Measurements from ENCODE around the gene IZUMO4.

The IZUMO4 gene

GRCh38 chr19:2096480-2097202, at the start of gene IZUMO4:
IZUMO4 (plus strand) TSS chr19:2096915; CDS start chr19:2096946, 31 bp downstream.
- peak within 1 kb of the TSS; percentile 96 for H3K27ac Mint-ChIP-seq
- no peaks in the 10 kb centered on the region for H3K27me3 Mint-ChIP-seq
- peak within 1 kb of the TSS; percentile 95 for H3K4me3 Mint-ChIP-seq
- DNase-seq, result peak; percentile 100
- H3K4me1 Mint-ChIP-seq (ENCODE audit: low read depth), result peaks cover 42% of the 10 kb centered on the region
- H3K9me3 Mint-ChIP-seq, result no peaks in the 10 kb centered on the region
- peaks cover 55% of the 10 kb centered on the region for H3K36me3 Mint-ChIP-seq (ENCODE audit: low read depth)

DNA sequence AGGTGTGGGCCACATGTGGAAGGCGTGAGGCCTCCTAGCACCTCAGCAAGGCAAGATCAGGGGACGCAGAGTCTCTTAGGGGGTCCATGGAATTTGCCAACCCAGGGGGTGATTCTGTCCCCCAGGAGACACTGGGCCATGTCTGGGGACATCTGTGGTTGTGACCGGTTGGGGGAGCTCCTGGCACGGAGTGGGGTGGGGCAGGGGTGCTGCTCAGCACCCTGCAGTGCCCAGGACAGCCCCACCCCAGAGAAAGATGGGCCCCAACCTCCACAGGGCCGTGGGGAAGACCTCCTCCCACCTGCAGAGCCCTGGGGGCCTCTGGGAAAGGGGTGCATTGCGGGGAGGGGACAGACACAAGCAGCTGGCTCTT, 49.7 kb upstream of the IZUMO4 start:
- Mint-ChIP-seq H3K4me3 (no peak overlapping the region), H3K27me3 (no peaks in the 10 kb centered on the region), H3K36me3 (ENCODE audit: low read depth) (peaks cover 55% of the 10 kb centered on the region), H3K27ac (peak overlapping the region; percentile 77), H3K9me3 (no peaks in the 10 kb centered on the region), H3K4me1 (ENCODE audit: low read depth) (peaks cover 56% of the 10 kb centered on the region)
- DNase-seq, result no peak

DNA sequence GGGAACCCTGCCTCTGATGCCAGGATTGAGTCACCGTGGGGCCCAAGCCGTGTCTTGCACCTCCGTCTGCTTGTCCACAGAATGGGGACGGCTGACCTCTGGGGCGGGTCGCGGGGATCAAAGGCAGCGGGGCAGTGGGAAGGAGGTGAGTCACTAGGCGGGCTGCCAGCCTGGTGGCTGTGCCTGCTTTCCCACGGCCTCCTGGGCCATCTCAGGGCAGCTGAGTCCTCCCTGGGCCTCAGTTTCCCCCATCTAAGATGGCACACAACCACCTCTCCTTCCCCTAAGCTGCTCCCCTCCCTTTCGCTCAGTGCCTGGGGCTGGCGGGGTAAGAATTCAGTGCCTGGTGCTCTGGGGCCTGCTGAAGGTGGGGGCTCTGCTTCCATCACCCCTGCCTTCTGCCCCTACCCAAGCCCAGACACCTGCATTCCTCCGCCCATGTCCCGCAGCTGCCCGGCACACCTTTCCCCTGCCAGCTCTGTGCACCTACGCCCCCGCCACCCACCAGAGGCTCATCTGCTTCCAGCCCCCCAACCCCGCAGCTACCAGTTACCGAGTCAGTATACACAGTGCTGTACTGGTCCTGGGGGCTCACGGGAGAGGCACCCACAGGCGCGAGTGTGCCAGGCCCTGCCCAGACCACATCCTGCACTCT, 49.1 kb upstream of the IZUMO4 start:
- DNase-seq, result no peak
- Mint-ChIP-seq H3K4me1 (ENCODE audit: low read depth) (peaks cover 58% of the 10 kb centered on the region), H3K36me3 (ENCODE audit: low read depth) (peaks cover 50% of the 10 kb centered on the region), H3K27ac (peak overlapping the region; percentile 77), H3K4me3 (no peak overlapping the region), H3K9me3 (no peaks in the 10 kb centered on the region), H3K27me3 (no peaks in the 10 kb centered on the region)

- peaks cover 52% of the 10 kb centered on the region for H3K4me1 Mint-ChIP-seq (ENCODE audit: low read depth)
- no peaks in the 10 kb centered on the region for H3K27me3 Mint-ChIP-seq
- H3K27ac Mint-ChIP-seq, result peak overlapping the region; percentile 77
- no peak for DNase-seq
- no peaks in the 10 kb centered on the region for H3K9me3 Mint-ChIP-seq
- H3K4me3 Mint-ChIP-seq, result peak overlapping the region; percentile 83
- peaks cover 43% of the 10 kb centered on the region for H3K36me3 Mint-ChIP-seq (ENCODE audit: low read depth)
Observed at GRCh38 chr19:2048104-2048958, 48.4 kb upstream of the IZUMO4 start.

DNA sequence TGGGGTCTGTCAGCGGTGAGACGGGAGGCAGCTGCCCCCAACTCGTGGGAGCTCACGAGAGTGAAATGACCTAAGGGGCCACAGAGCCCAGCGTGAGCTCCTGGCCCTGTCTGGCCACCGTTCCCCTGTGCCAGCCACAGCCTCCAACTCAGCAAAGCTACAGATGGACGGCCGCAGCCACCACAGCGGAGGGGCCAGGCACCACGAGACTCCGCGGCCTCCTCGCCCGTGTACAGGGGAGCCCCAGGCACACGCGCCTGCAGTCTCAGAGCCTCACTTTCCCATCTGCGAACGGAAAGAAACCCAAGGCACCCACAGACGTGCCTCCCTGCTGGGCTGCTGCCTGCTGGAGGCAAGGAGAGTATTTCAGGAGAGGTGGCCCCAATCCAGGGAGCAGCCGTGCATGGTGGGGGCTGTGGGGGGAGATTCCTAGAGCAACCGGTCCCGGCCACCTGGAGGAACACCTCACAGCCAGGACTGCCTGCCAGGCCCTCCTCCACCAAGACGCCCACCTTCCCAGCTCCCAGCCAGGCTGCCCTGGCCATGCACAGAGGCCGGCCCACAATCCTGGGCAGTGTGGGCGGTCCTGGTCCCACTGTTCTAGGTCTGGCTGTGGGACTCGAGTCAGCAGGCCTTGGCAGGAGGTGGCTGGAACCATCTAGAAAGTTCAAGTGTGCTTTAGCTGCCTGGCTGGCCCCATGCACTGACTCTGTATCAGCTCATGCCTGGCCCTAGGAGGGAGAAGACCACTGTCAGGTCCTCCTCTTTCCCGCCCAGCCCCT, 47.6 kb upstream of the IZUMO4 start:
- no peak for DNase-seq
- Mint-ChIP-seq H3K4me3 (peak overlapping the region; percentile 83), H3K27me3 (no peaks in the 10 kb centered on the region), H3K4me1 (ENCODE audit: low read depth) (peaks cover 46% of the 10 kb centered on the region), H3K9me3 (no peaks in the 10 kb centered on the region), H3K27ac (peak overlapping the region; percentile 89), H3K36me3 (ENCODE audit: low read depth) (peaks cover 37% of the 10 kb centered on the region)

DNA sequence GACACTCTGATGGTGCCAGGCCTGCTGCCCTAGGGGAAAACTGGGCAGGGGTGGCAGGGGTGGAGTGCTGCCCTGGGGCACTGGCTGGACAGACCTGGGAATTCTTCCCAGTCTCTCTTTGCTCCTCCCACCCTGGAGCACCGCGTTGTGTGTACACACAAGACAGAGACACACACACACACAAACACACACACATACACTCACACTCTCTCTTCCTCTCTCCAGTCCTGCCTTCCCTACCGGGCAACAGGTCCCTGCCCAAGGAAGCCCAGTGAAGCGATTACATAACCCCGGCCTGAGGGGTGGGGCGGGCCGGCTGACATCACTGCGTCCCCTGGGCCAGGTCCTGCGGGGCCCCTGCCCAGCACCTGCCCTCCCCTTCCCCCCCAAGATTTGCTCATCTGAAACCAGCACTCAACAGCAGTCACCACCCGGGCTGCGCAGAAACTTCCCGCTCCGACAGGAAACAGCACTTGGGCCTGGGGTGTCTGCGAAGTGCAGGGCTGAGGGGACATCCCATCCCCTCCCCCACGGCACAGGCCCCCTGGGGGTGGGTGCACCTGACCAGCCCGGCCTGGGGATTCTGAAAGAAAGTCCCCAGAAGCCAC, 46.9 kb upstream of the IZUMO4 start:
- Mint-ChIP-seq H3K27ac (peak overlapping the region; percentile 89), H3K27me3 (no peaks in the 10 kb centered on the region), H3K4me1 (ENCODE audit: low read depth) (peaks cover 45% of the 10 kb centered on the region), H3K36me3 (ENCODE audit: low read depth) (peaks cover 33% of the 10 kb centered on the region), H3K4me3 (peak overlapping the region; percentile 83), H3K9me3 (no peaks in the 10 kb centered on the region)
- peak; percentile 75 for DNase-seq

DNA sequence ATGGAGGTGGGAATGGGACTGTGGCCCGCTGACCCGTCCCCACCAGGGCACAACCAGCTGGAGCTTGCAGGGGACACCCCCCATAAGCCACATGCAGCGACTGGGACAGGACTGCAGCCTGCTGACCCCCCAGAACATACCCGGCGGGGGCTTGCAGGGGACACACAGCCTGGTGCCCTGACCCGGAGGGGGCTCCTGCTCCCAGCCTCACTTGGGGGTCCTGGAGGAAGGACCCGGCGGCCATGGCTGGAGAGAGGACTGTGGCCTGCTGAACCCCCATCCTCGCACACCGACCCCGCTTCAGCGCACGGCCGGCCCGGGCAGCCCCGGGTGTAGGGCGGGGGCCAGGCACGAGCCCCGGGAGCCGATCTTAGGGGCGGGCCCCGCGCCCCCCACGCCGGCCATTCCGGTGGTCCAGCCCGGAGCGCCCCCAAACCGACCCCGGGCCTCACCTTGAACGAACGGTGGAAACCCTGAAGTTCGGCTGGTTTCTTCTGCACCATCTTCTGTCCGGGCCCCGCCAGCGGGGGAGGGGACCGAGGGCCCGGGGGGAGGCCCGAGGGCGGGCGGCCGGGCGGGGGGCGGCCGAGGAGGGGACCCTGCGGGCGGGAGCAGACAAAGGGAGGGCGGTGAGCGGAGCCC, 46.2 kb upstream of the IZUMO4 start:
- Mint-ChIP-seq H3K27me3 (no peaks in the 10 kb centered on the region), H3K36me3 (ENCODE audit: low read depth) (peaks cover 27% of the 10 kb centered on the region), H3K4me1 (ENCODE audit: low read depth) (peaks cover 47% of the 10 kb centered on the region), H3K9me3 (no peaks in the 10 kb centered on the region), H3K4me3 (peak overlapping the region; percentile 83), H3K27ac (peak overlapping the region; percentile 89)
- peak; percentile 57 for DNase-seq

GRCh38 chr19:2050991-2051772, 45.5 kb upstream of the IZUMO4 start, which contains the start of gene MKNK2:
MKNK2 (minus strand) TSS chr19:2051244; CDS start chr19:2050851, 393 bp downstream.
- H3K27ac Mint-ChIP-seq, result peak within 1 kb of the TSS; percentile 95
- no peaks in the 10 kb centered on the region for H3K9me3 Mint-ChIP-seq
- H3K4me1 Mint-ChIP-seq (ENCODE audit: low read depth), result peaks cover 51% of the 10 kb centered on the region
- H3K4me3 Mint-ChIP-seq, result peak within 1 kb of the TSS; percentile 83
- DNase-seq, result peak; percentile 98
- H3K36me3 Mint-ChIP-seq (ENCODE audit: low read depth), result peaks cover 22% of the 10 kb centered on the region
- no peaks in the 10 kb centered on the region for H3K27me3 Mint-ChIP-seq

- no peaks in the 10 kb centered on the region for H3K9me3 Mint-ChIP-seq
- H3K36me3 Mint-ChIP-seq (ENCODE audit: low read depth), result peaks cover 15% of the 10 kb centered on the region
- peak overlapping the region; percentile 73 for H3K4me3 Mint-ChIP-seq
- H3K27ac Mint-ChIP-seq, result peak overlapping the region; percentile 95
- peaks cover 53% of the 10 kb centered on the region for H3K4me1 Mint-ChIP-seq (ENCODE audit: low read depth)
- no peaks in the 10 kb centered on the region for H3K27me3 Mint-ChIP-seq
- peak; percentile 63 for DNase-seq
Observed at GRCh38 chr19:2051773-2052704, 44.7 kb upstream of the IZUMO4 start.

DNA sequence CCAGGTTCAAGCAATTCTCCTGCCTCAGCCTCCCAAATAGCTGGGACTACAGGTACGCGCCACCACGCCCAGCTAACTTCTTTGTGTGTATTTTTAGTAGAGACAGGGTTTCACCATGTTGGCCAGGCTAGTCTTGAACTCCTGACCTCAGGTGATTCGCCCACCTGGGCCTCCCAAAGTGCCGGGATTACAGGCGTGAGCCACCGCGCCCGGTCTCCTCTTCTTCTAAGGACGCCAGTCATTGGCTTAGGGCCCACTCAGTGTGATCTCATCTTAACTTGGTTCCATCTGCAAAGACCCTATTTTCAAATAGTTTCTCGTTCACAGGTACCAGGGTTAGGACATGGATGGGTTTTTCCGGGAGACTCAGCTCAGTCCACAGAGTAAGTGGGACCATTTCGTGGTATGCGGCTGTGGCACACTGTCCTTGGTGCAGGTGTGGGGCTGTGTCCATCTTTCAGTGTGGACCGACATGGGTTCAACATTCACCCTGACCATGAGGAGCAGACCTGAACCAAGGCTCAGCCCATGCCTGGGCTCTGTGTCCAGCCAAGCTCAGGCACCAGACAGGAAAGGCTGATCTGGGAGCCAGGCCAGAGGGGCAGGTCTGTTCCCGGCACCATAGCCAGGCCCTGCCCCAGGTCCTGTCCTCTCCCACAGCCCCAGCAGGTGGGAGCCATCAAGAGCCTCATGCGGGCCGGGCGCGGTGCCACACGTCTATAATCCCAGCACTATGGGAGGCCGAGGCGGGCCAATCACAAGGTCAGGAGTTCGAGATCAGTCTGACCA, 42.9 kb upstream of the IZUMO4 start:
- Mint-ChIP-seq H3K27me3 (no peaks in the 10 kb centered on the region), H3K4me1 (ENCODE audit: low read depth) (peaks cover 52% of the 10 kb centered on the region), H3K4me3 (no peak overlapping the region), H3K27ac (peak overlapping the region; percentile 64), H3K9me3 (no peaks in the 10 kb centered on the region), H3K36me3 (ENCODE audit: low read depth) (peaks cover 7% of the 10 kb centered on the region)
- DNase-seq, result no peak

DNA sequence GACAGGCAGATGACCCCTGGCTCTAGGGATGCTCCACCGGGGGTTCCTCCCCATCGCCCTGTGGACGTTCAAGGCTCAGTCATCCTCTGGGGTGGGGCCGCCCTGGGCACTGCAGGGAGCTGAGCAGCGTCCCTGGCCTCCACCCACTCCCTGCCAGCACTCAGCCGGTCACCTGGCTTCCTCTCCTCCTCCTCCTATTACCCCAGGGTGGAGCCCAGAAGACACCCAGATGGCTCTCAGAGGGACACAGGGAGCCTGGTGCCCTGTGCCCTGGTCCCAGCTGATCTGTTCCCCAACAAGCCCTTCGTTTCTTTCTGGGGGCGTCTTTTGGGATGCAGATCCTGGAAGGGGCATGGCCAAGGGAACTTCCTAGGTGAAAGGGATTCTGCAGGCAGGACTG, 42.0 kb upstream of the IZUMO4 start:
- no peak overlapping the region for H3K4me3 Mint-ChIP-seq
- peaks cover 1% of the 10 kb centered on the region for H3K36me3 Mint-ChIP-seq (ENCODE audit: low read depth)
- no peaks in the 10 kb centered on the region for H3K9me3 Mint-ChIP-seq
- peak overlapping the region; percentile 51 for H3K27ac Mint-ChIP-seq
- no peaks in the 10 kb centered on the region for H3K27me3 Mint-ChIP-seq
- DNase-seq, result no peak
- peaks cover 48% of the 10 kb centered on the region for H3K4me1 Mint-ChIP-seq (ENCODE audit: low read depth)
